WERI-Rb-1 (cell line): ENCODE results near the gene CYP46A1.

Experiments
- DNase-seq: peaks from one replicate; pipeline ENCODE4 v3.0.0-alpha.2; 2020
- H3K27ac ChIP-seq: fragments of 250-450 bp; sonication (Bioruptor Pico); 2 replicates; pipeline ENCODE4 v1.5.1; 2020; ENCODE audit warnings: mild to moderate bottlenecking, moderate library complexity
- H3K27me3 ChIP-seq: fragments of 250-450 bp; sonication (Bioruptor Pico); 2 replicates; pipeline ENCODE4 v1.5.1; 2021; ENCODE audit warnings: mild to moderate bottlenecking, low read depth, moderate library complexity; ENCODE audit not compliant: insufficient read depth, severe bottlenecking
- H3K36me3 ChIP-seq: fragments of 250-450 bp; sonication (Bioruptor Pico); 2 replicates; pipeline ENCODE4 v1.5.1; 2020; ENCODE audit warnings: mild to moderate bottlenecking, moderate library complexity
- H3K4me3 ChIP-seq: 2 replicates; pipeline ENCODE4 v1.5.1; 2011; ENCODE audit warnings: low read depth, mild to moderate bottlenecking, control low read depth, low read length
- H3K9me3 ChIP-seq: fragments of 250-450 bp; sonication (Bioruptor Pico); 2 replicates; pipeline ENCODE4 v1.5.1; 2021; ENCODE audit warnings: mild to moderate bottlenecking, moderate library complexity; ENCODE audit not compliant: severe bottlenecking
- TF ChIP-seq, protein P1 (sequence below): IDR thresholded peaks from 2 replicates; pipeline ENCODE4 v1.5.1; 2011; ENCODE audit warnings: low read depth, mild to moderate bottlenecking, control low read depth, inconsistent platforms, low read length

The CYP46A1 gene

DNA sequence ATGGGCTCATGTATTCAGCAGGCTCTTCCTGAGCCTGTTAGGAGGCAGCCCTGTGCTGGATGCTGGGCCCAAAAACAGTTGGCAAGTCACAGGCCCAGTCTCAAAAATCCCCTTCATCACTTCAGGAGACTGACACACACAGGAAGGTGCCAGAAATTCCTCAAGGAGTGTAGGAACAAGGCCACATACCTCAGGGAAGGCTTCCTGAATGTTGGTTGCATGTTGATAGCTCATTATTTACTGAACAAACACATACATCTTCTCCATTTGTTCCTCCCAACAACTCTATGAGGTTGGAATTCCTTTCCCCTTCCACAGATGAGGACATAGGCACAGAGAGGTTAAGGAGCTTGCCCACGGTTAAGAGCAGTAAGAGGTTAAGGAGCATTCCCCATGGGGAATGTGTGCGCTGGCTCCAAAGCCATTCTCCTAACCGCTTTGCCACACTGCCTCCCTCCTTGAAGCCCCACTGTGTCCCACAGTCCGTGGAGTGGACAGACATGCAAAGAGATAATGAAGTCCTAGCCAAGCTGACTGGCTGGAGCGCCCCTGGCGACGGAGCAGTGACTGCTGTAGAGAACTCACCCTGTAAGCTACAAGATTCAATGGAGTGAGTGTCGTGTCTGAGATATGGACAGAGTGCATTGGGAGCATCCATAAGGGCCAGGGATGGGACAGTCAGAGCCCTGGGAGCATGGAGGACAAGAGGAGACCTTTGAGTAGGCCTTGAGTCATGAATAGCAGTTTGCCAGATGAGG, 35.9 kb upstream of the CYP46A1 start:
- Histone ChIP-seq H3K4me3 (no peak overlapping the region), H3K9me3 (no peaks in the 10 kb centered on the region), H3K27ac (no peak overlapping the region), H3K27me3 (no peaks in the 10 kb centered on the region), H3K36me3 (no peaks in the 10 kb centered on the region)
- DNase-seq, result no peak
- TF ChIP-seq, protein P1, sequence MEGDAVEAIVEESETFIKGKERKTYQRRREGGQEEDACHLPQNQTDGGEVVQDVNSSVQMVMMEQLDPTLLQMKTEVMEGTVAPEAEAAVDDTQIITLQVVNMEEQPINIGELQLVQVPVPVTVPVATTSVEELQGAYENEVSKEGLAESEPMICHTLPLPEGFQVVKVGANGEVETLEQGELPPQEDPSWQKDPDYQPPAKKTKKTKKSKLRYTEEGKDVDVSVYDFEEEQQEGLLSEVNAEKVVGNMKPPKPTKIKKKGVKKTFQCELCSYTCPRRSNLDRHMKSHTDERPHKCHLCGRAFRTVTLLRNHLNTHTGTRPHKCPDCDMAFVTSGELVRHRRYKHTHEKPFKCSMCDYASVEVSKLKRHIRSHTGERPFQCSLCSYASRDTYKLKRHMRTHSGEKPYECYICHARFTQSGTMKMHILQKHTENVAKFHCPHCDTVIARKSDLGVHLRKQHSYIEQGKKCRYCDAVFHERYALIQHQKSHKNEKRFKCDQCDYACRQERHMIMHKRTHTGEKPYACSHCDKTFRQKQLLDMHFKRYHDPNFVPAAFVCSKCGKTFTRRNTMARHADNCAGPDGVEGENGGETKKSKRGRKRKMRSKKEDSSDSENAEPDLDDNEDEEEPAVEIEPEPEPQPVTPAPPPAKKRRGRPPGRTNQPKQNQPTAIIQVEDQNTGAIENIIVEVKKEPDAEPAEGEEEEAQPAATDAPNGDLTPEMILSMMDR, result no peak

DNA sequence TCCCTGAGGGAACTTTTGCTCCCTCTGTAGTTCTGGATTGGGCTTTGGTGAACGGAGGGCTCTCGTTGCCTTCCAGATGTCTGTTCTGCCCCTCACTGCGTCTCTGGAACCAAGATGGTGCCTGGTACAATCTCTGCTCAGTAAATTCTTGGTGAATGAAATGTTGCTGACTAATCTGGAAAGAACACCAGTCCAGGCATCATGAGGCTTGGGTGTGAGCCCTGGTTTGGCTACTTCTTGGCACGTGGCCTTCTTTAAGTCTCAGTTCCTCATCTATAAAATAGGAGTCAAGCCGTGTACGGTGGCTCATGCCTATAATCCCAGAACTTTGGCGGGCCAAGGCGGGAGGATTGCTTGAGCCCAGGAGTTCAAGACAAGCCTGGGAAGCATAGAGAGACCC, 34.9 kb upstream of the CYP46A1 start:
- H3K36me3 ChIP-seq, result no peaks in the 10 kb centered on the region
- no peak for DNase-seq
- H3K27ac ChIP-seq, result no peak overlapping the region
- no peak overlapping the region for H3K4me3 ChIP-seq
- TF ChIP-seq, protein P1, result no peak
- no peaks in the 10 kb centered on the region for H3K9me3 ChIP-seq
- H3K27me3 ChIP-seq, result no peaks in the 10 kb centered on the region

DNA sequence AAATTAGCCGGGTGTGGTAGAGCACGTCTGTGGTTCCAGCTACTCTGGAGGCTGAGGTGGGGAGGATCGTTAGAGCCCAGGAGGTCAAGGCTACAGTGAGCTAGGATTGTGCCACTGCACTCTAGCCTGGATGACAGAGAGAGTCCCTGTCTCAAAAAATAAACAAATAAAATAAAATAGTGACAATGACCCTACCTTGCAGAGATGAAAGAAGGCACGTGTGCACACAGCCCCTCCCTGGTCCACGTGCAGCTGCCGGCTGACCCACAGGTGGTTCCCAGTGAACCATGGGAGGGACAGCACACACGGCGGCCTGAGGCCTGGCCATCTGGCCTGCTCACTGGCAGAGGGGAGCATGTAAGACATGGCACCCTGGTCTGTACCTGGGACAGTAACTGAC, 34.5 kb upstream of the CYP46A1 start:
- DNase-seq, result no peak
- TF ChIP-seq, protein P1, result no peak
- no peak overlapping the region for H3K27ac ChIP-seq
- H3K4me3 ChIP-seq, result no peak overlapping the region
- no peaks in the 10 kb centered on the region for H3K36me3 ChIP-seq
- H3K9me3 ChIP-seq, result no peaks in the 10 kb centered on the region
- H3K27me3 ChIP-seq, result no peaks in the 10 kb centered on the region

DNA sequence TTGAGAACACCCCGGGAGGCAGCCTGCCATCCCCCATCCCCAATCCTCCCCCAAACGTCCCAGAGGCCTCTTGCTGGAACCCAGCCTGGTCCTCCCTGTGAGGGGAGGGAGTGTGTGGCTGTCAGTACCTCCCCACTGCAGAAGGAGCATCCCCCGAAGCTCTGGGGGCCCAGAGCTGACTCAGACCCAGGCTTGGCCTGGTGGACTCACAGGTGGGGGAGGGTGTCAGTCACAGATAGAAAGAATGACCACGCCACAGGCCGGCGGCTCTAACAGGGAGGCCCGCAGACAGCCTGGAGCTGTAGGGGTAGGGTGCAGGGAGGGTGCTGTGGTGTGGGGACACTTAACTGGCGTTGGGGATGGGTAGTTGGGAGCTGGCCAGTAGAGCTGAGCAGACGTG, 33.9 kb upstream of the CYP46A1 start:
- TF ChIP-seq, protein P1, result no peak
- no peaks in the 10 kb centered on the region for H3K36me3 ChIP-seq
- H3K4me3 ChIP-seq, result no peak overlapping the region
- H3K9me3 ChIP-seq, result no peaks in the 10 kb centered on the region
- H3K27me3 ChIP-seq, result no peaks in the 10 kb centered on the region
- H3K27ac ChIP-seq, result no peak overlapping the region
- no peak for DNase-seq

DNA sequence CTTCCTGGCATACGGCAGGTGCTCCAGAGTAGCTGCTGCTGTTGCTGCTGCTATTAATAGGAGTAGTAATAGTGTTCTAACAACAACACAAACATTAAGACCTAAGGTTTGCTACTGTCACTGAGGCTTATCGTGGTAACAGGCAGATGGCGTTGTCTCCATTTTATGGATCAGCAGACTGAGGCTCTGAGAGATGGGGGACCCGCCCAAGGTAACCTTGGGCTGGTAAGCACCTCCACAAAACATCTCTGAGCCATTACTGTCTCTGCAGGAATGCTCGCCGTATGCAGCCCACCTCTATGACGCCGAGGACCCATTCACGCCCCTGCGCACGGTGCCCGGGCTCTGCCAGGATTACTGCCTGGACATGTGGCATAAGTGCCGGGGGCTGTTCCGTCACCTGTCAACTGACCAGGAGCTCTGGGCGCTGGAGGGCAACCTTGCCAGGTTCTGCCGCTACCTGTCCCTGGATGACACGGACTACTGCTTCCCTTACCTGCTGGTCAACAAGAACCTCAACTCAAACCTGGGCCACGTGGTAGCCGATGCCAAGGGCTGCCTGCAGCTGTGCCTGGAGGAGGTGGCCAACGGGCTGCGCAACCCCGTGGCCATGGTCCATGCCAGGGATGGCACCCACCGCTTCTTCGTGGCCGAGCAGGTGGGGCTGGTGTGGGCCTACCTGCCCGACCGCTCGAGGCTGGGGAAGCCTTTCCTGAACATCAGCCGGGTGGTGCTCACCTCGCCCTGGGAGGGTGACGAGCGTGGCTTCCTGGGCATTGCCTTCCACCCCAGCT, 31.9 kb upstream of the CYP46A1 start:
- no peak for DNase-seq
- H3K36me3 ChIP-seq, result no peaks in the 10 kb centered on the region
- TF ChIP-seq, protein P1, result no peak
- no peaks in the 10 kb centered on the region for H3K27me3 ChIP-seq
- no peak overlapping the region for H3K27ac ChIP-seq
- H3K4me3 ChIP-seq, result no peak overlapping the region
- H3K9me3 ChIP-seq, result no peaks in the 10 kb centered on the region
